Measurements from ENCODE around the gene SPEF2. TPM values are rescaled to one million over a fixed set of nuclear protein-coding genes. Genes with fewer than 3 reads are reported as not detected.

Gene SPEF2
- total RNA-seq, 2 experiments from 2014 or later = 0.03 TPM; not detected in 1

DNA sequence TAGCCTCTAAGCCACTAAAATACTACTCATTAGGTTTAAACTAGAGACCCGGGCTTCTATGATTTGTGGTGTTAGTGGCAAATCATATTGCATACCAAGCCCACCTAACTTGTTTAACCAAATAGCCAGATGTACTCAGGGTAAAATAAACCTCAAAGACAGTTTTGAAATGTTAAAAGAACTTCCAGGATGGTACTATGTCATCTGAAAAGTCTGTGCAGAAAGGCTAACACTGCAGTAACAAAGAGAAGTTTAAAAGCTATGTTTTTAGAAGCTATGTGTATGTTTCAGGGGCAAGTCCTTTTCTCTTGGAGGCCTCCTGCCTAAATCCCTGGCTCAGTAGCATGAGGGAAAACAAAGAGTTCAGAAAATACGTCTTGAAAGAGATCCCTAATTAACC, 154.2 kb downstream of the SPEF2 start:
- H2AFZ ChIP-seq (ENCODE audit: low read length) = 0 out of 2 replicates have a peak overlapping the region, but pooled peaks have one; percentile 3
- TF ChIP-seq, protein P1, sequence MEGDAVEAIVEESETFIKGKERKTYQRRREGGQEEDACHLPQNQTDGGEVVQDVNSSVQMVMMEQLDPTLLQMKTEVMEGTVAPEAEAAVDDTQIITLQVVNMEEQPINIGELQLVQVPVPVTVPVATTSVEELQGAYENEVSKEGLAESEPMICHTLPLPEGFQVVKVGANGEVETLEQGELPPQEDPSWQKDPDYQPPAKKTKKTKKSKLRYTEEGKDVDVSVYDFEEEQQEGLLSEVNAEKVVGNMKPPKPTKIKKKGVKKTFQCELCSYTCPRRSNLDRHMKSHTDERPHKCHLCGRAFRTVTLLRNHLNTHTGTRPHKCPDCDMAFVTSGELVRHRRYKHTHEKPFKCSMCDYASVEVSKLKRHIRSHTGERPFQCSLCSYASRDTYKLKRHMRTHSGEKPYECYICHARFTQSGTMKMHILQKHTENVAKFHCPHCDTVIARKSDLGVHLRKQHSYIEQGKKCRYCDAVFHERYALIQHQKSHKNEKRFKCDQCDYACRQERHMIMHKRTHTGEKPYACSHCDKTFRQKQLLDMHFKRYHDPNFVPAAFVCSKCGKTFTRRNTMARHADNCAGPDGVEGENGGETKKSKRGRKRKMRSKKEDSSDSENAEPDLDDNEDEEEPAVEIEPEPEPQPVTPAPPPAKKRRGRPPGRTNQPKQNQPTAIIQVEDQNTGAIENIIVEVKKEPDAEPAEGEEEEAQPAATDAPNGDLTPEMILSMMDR (conservative IDR thresholded peaks at IDR 0.05; ENCODE audit: low read length) = no peak
- no peak for TF ChIP-seq EZH2phosphoT487 (IDR thresholded peaks at IDR 0.05; ENCODE audit: borderline replicate concordance, low read depth, low read length)
- H3K9me2 ChIP-seq (ENCODE audit: insufficient read depth, low read length) = no peaks in the 10 kb centered on the region
- ChIA-PET CTCF (ENCODE audit: unreplicated experiment) (interaction anchor here (0.8 to 0.9 kb wide), 2 partner anchors 9 to 153 kb away, joined by 3 to 4 read pairs; no protein-coding TSS in a partner anchor), POLR2A (interaction anchor here (0.7 to 1.0 kb wide), 3 partner anchors 9 to 128 kb away, joined by 3 to 4 read pairs (median 3); no protein-coding TSS in a partner anchor)
- no TSS peak for BruUV-seq (replicated peaks)
- no peaks in the 10 kb centered on the region for H3K4me1 ChIP-seq (ENCODE audit: insufficient read depth, low read length, poor library complexity, severe bottlenecking)
- no peaks in the 10 kb centered on the region for H3K36me3 ChIP-seq (ENCODE audit: insufficient read depth, low read length)
- intact Hi-C loops (cut with micrococcal nuclease; ENCODE audit: unreplicated experiment) = loop anchor here (10.0 kb wide), 1 partner anchor 687 kb away; no protein-coding TSS in a partner anchor
- H3K4me2 ChIP-seq (ENCODE audit: low read length) = no peak overlapping the region
- no peaks in the 10 kb centered on the region for H3K79me2 ChIP-seq (ENCODE audit: insufficient read depth, low read depth, low read length)
- no peak overlapping the region for H3K27ac ChIP-seq (ENCODE audit: low read depth, low read length, poor library complexity, severe bottlenecking)
- no peak for DNase-seq (ENCODE audit: low spot score)
- H4K20me1 ChIP-seq (ENCODE audit: insufficient read depth, low read length) = no peaks in the 10 kb centered on the region
- no peak overlapping the region for H3K4me3 ChIP-seq (ENCODE audit: low read depth, low read length, poor library complexity, severe bottlenecking)
- no peaks in the 10 kb centered on the region for H3K9me3 ChIP-seq (ENCODE audit: low read length)

DNA sequence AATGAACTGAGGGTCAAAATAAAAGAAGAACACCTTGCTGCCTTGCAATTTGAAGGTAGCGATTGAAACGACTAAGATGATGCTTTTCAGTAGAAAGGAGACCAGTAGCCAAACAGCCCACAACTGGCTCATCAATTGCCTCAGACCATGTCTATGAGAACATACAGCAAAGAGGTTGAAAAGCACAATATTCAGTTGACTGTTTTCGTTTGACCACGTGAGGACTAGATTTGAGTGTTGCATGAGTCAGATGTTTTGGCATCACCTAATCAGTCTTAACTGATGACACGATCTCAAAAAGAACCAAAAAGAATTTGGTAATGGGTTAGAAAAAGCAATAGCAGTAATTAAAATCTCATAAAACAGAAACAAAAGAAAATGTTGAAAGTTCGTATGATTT, 156.3 kb downstream of the SPEF2 start:
- CTCF ChIA-PET (ENCODE audit: unreplicated experiment) = no interaction called here
- intact Hi-C loops (cut with micrococcal nuclease; ENCODE audit: unreplicated experiment) = loop anchor here (10.0 kb wide), 1 partner anchor 689 kb away; no protein-coding TSS in a partner anchor
- no peak overlapping the region for H3K27ac ChIP-seq (ENCODE audit: low read depth, low read length, poor library complexity, severe bottlenecking)
- H3K4me2 ChIP-seq (ENCODE audit: low read length) = no peak overlapping the region
- no peaks in the 10 kb centered on the region for H3K9me3 ChIP-seq (ENCODE audit: low read length)
- no peak overlapping the region for H3K4me3 ChIP-seq (ENCODE audit: low read depth, low read length, poor library complexity, severe bottlenecking)
- no peaks in the 10 kb centered on the region for H3K9me2 ChIP-seq (ENCODE audit: insufficient read depth, low read length)
- peaks cover 13% of the 10 kb centered on the region for H3K4me1 ChIP-seq (ENCODE audit: insufficient read depth, low read length, poor library complexity, severe bottlenecking)
- DNase-seq (ENCODE audit: low spot score) = no peak
- H3K36me3 ChIP-seq (ENCODE audit: insufficient read depth, low read length) = no peaks in the 10 kb centered on the region
- BruUV-seq (replicated peaks) = no TSS peak
- no peaks in the 10 kb centered on the region for H3K79me2 ChIP-seq (ENCODE audit: insufficient read depth, low read depth, low read length)
- POLR2A ChIA-PET = interaction anchor here (0.9 kb wide), 1 partner anchor 9 kb away, joined by 3 read pairs; no protein-coding TSS in a partner anchor
- no peaks in the 10 kb centered on the region for H4K20me1 ChIP-seq (ENCODE audit: insufficient read depth, low read length)
- no peak for TF ChIP-seq EZH2phosphoT487 (IDR thresholded peaks at IDR 0.05; ENCODE audit: borderline replicate concordance, low read depth, low read length)
- TF ChIP-seq, protein P1 (conservative IDR thresholded peaks at IDR 0.05; ENCODE audit: low read length) = no peak
- peak overlapping the region; percentile 48; the same call in 1 of the 2 replicates for H2AFZ ChIP-seq (ENCODE audit: low read length)

DNA sequence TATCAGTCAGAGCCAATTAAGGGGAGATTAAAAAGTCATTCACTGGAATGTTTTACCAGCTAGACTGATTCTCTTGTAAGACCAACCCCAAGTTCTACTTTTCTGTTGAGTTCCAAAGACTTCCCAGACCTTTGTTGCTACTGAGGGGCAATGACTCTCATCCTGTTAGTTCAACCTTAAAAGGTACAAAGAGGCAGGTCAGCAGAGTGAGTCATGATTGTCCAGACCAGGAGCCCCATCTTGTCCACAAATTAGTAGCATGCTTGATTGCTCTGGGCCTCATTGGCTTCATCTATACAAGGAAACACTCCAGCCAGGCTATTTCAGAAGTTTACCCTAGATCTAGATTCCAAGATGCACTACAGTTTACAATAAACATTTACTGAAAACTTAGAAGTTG, 159.1 kb downstream of the SPEF2 start:
- intact Hi-C loops (cut with micrococcal nuclease; ENCODE audit: unreplicated experiment) = loop anchor here (1.0 to 10.0 kb wide), 3 partner anchors 125 to 692 kb away; no protein-coding TSS in a partner anchor
- no peaks in the 10 kb centered on the region for H3K79me2 ChIP-seq (ENCODE audit: insufficient read depth, low read depth, low read length)
- no TSS peak for BruUV-seq (replicated peaks)
- H3K4me2 ChIP-seq (ENCODE audit: low read length) = no peak overlapping the region
- TF ChIP-seq, protein P1 (conservative IDR thresholded peaks at IDR 0.05; ENCODE audit: low read length) = no peak
- no peak for TF ChIP-seq EZH2phosphoT487 (IDR thresholded peaks at IDR 0.05; ENCODE audit: borderline replicate concordance, low read depth, low read length)
- peak overlapping the region; percentile 39 for H2AFZ ChIP-seq (ENCODE audit: low read length)
- H3K9me2 ChIP-seq (ENCODE audit: insufficient read depth, low read length) = no peaks in the 10 kb centered on the region
- no peaks in the 10 kb centered on the region for H3K36me3 ChIP-seq (ENCODE audit: insufficient read depth, low read length)
- no peak for DNase-seq (ENCODE audit: low spot score)
- H4K20me1 ChIP-seq (ENCODE audit: insufficient read depth, low read length) = no peaks in the 10 kb centered on the region
- no peak overlapping the region for H3K4me3 ChIP-seq (ENCODE audit: low read depth, low read length, poor library complexity, severe bottlenecking)
- CTCF ChIA-PET (ENCODE audit: unreplicated experiment) = interaction anchor here (1.0 to 4.5 kb wide), 2 partner anchors 126 to 148 kb away, joined by 3 to 31 read pairs; no protein-coding TSS in a partner anchor
- H3K27ac ChIP-seq (ENCODE audit: low read depth, low read length, poor library complexity, severe bottlenecking) = no peak overlapping the region
- H3K9me3 ChIP-seq (ENCODE audit: low read length) = no peaks in the 10 kb centered on the region
- peaks cover 21% of the 10 kb centered on the region for H3K4me1 ChIP-seq (ENCODE audit: insufficient read depth, low read length, poor library complexity, severe bottlenecking)
- POLR2A ChIA-PET = interaction anchor here (0.7 to 1.1 kb wide), 4 partner anchors 9 to 1479 kb away, joined by 3 to 6 read pairs (median 4); no protein-coding TSS in a partner anchor
